K562 (cell line): ENCODE results near the gene GALNT15. TPM values are rescaled to one million over a fixed set of nuclear protein-coding genes. Genes with fewer than 3 reads are reported as not detected.

Source experiments
- ATF7 ChIP-seq: fragments of 450-650 bp; IDR thresholded peaks from 2 replicates; pipeline ENCODE4 v1.7.1; 2014; ENCODE audit warnings: mild to moderate bottlenecking, moderate library complexity
- BACH1 ChIP-seq: fragments of 200-800 bp; sonication (Bioruptor generic); IDR thresholded peaks from 2 replicates; pipeline ENCODE4 v1.6.1; 2016; ENCODE audit warnings: missing genetic modification characterization, missing compliant biosample characterization
- BCOR ChIP-seq: fragments of 450-650 bp; IDR thresholded peaks from 2 replicates; pipeline ENCODE4 v1.6.1; 2016
- BRF2 ChIP-seq: IDR thresholded peaks from 3 replicates; pipeline ENCODE4 v1.6.1; 2011; ENCODE audit warnings: borderline replicate concordance, mild to moderate bottlenecking; ENCODE audit not compliant: insufficient read length, insufficient read depth
- C11orf30 ChIP-seq: fragments of 450-650 bp; IDR thresholded peaks from 2 replicates; pipeline ENCODE4 v1.6.1; 2016; ENCODE audit warnings: low read depth, mild to moderate bottlenecking
- ELF2 ChIP-seq: fragments of 250-450 bp; sonication (Bioruptor Pico); IDR thresholded peaks from 2 replicates; pipeline ENCODE4 v1.5.0; 2021; ENCODE audit warnings: mild to moderate bottlenecking
- ETS2 ChIP-seq: IDR thresholded peaks from 2 replicates; pipeline ENCODE4 v1.6.1; 2016; ENCODE audit warnings: borderline replicate concordance, missing genetic modification characterization, mild to moderate bottlenecking, moderate library complexity, missing compliant biosample characterization; ENCODE audit not compliant: poor library complexity, severe bottlenecking
- FOXM1 ChIP-seq, 2 experiments: fragments of 450-650 bp in 1 of 2; sonication (generic) in 1 of 2; formaldehyde crosslinking in 1 of 2; IDR thresholded peaks; 2 replicates each; pipeline versions ENCODE4 v1.6.1 to v1.9.0; 2017 to 2022; ENCODE audit warnings: low read depth in 2 of 2, mild to moderate bottlenecking in 2 of 2, missing genetic modification reagents in 1 of 2, moderate library complexity in 1 of 2
- FUS ChIP-seq: fragments of 200-400 bp; formaldehyde crosslinking; optimal IDR thresholded peaks from 2 replicates; pipeline ENCODE3; 2017; ENCODE audit warnings: low read depth, low read length
- HNRNPL ChIP-seq: fragments of 200-400 bp; formaldehyde crosslinking; IDR thresholded peaks from 2 replicates; pipeline ENCODE4 v1.6.1; 2017; ENCODE audit warnings: low read depth, mild to moderate bottlenecking, low read length
- NFE2L1 ChIP-seq: fragments of 450-650 bp; IDR thresholded peaks from 2 replicates; pipeline ENCODE4 v1.6.1; 2016; ENCODE audit warnings: missing genetic modification characterization, low read depth, mild to moderate bottlenecking, missing compliant biosample characterization, moderate library complexity, borderline replicate concordance
- NR1H2 ChIP-seq: sonication (generic); formaldehyde crosslinking; IDR thresholded peaks from 2 replicates; pipeline ENCODE4 v1.4.0; 2020; ENCODE audit warnings: mild to moderate bottlenecking, missing genetic modification reagents
- PATZ1 ChIP-seq: fragments of 250-450 bp; sonication (Bioruptor Pico); IDR thresholded peaks from 2 replicates; pipeline ENCODE4 v1.5.0; 2020; ENCODE audit warnings: mild to moderate bottlenecking, borderline replicate concordance
- RBFOX2 ChIP-seq: fragments of 200-400 bp; formaldehyde crosslinking; IDR thresholded peaks from 2 replicates; pipeline ENCODE4 v1.6.1; 2017; ENCODE audit warnings: low read depth, mild to moderate bottlenecking, low read length, moderate library complexity
- RBM22 ChIP-seq: fragments of 200-400 bp; formaldehyde crosslinking; IDR thresholded peaks from 2 replicates; pipeline ENCODE4 v1.6.1; 2018; ENCODE audit warnings: low read length, low read depth; ENCODE audit not compliant: poor library complexity, severe bottlenecking
- SMAD4 ChIP-seq: fragments of 250-450 bp; sonication (Bioruptor Pico); conservative IDR thresholded peaks from 2 replicates; pipeline ENCODE4 v1.8.0; 2021; ENCODE audit warnings: inconsistent platforms, mild to moderate bottlenecking, moderate library complexity
- STAT5B ChIP-seq: fragments of 250-450 bp; sonication (Bioruptor Pico); IDR thresholded peaks from 2 replicates; pipeline ENCODE4 v1.8.0; 2021; ENCODE audit warnings: mild to moderate bottlenecking, inconsistent platforms
- TARDBP ChIP-seq: fragments of 450-650 bp; IDR thresholded peaks from 2 replicates; pipeline ENCODE4 v1.6.1; 2016
- TCF3 ChIP-seq: sonication (generic); formaldehyde crosslinking; IDR thresholded peaks from 2 replicates; pipeline ENCODE4 v1.4.0; 2020; ENCODE audit warnings: mild to moderate bottlenecking, missing genetic modification reagents
- TCF7L2 ChIP-seq: fragments of 150-350 bp; IDR thresholded peaks from 2 replicates; pipeline ENCODE4 v1.6.1; 2016; ENCODE audit warnings: low read depth, mild to moderate bottlenecking, low read length, moderate library complexity
- THAP7 ChIP-seq: fragments of 250-450 bp; sonication (Bioruptor Pico); IDR thresholded peaks from 2 replicates; pipeline ENCODE4 v1.5.0; 2021
- ZFX ChIP-seq: sonication (generic); formaldehyde crosslinking; IDR thresholded peaks from 2 replicates; pipeline ENCODE4 v1.8.0; 2022; ENCODE audit warnings: mild to moderate bottlenecking, missing genetic modification reagents, moderate library complexity
- ZNF146 ChIP-seq: IDR thresholded peaks from one replicate; pipeline ENCODE4 v1.6.1; 2018; ENCODE audit warnings: missing compliant biosample characterization; ENCODE audit not compliant: unreplicated experiment
- ZNF232 ChIP-seq: sonication (generic); formaldehyde crosslinking; IDR thresholded peaks from 2 replicates; pipeline ENCODE4 v1.8.0; 2022; ENCODE audit warnings: mild to moderate bottlenecking, missing genetic modification reagents
- ZNF76 ChIP-seq: fragments of 250-450 bp; sonication (Bioruptor Pico); IDR thresholded peaks from 2 replicates; pipeline ENCODE4 v1.4.0; 2020; ENCODE audit warnings: mild to moderate bottlenecking, moderate library complexity, borderline replicate concordance
- ZNF766 ChIP-seq: fragments of 200-800 bp; sonication (Bioruptor generic); conservative IDR thresholded peaks from 2 replicates; pipeline ENCODE4 v1.6.1; 2016; ENCODE audit warnings: missing genetic modification characterization, missing compliant biosample characterization
- polyA plus RNA-seq, 8 experiments: library from polyadenylated mRNA; depleted of rRNA in 4 of 8; stranded (reverse) in 5 of 8; unstranded in 3 of 8; fragments of >200 nt; fragmentation: Nextera tagmentation in 2 of 8; fragmentation: Illumina TruSeq in 1 of 8; extraction: Ambion mirVana in 2 of 8; extraction: Trizol in 1 of 8; gene quantifications; 2 replicates each; pipeline versions ENCODE4 v1.2.1 to v1.2.3, GENCODE V29; 2011 to 2014; ENCODE audit warnings: inconsistent platforms in 1 of 8, missing spikeins in 1 of 8
- total RNA-seq, 7 experiments: library from RNA; depleted of rRNA in 6 of 7; stranded (reverse); fragments of >200 nt in 6 of 7; fragmentation: Illumina TruSeq in 2 of 7; extraction: Trizol in 2 of 7; gene quantifications; 2 replicates each; pipeline versions ENCODE4 v1.2.1 to v1.2.3, GENCODE V29; 2011 to 2021; ENCODE audit warnings: low replicate concordance in 1 of 7

Gene GALNT15
- total and polyA plus RNA-seq, 9 of the 15 experiments (the other 6 are each of a cell fraction or from before 2014, with no cell fraction given), result not detected

GRCh38 chr3:16264708-16265454 is 90.4 kb downstream of the GALNT15 start, which contains the start of the genes DPH3 and OXNAD1 (continued):
- no peak for TF ChIP-seq ETS2 (tag)
- TF ChIP-seq TCF7L2, result peak; percentile 40; the same call in 1 of the 2 replicates
- peak; percentile 47; the same call in 1 of the 2 replicates for TF ChIP-seq ZNF76 (CRISPR knock-in tag)
- peak; percentile 97 for TF ChIP-seq ATF7
- no peak for TF ChIP-seq FUS
- no peak for TF ChIP-seq ZNF766
- TF ChIP-seq NR1H2, result no peak
- TF ChIP-seq ZFX, result peak; percentile 43; the same call in 1 of the 2 replicates
- TF ChIP-seq TARDBP, result no peak
- TF ChIP-seq PATZ1 (CRISPR knock-in tag), result no peak
- TF ChIP-seq STAT5B (CRISPR knock-in tag), result no peak
- no peak for TF ChIP-seq BRF2
- peak; percentile 97 for TF ChIP-seq RBFOX2
- peak; percentile 76 for TF ChIP-seq RBM22
- no peak for TF ChIP-seq FOXM1 (IDR thresholded peaks at IDR 0.05; ENCODE audit: low read depth)
- TF ChIP-seq FOXM1 (CRISPR knock-in tag; IDR thresholded peaks at IDR 0.05; ENCODE audit: low read depth), result 0 out of 2 replicates have a peak, but pooled peaks have one; percentile 54
- peak; percentile 99 for TF ChIP-seq ELF2 (CRISPR knock-in tag)
- no peak for TF ChIP-seq NFE2L1
- no peak for TF ChIP-seq THAP7 (CRISPR knock-in tag)
- no peak for TF ChIP-seq ZNF146 (CRISPR knock-in tag)
- TF ChIP-seq BACH1 (tag), result no peak; the same call in 1 of the 2 replicates
- TF ChIP-seq HNRNPL, result no peak
- TF ChIP-seq BCOR, result no peak
- no peak for TF ChIP-seq ZNF232
- no peak for TF ChIP-seq TCF3
- peak; percentile 99 for TF ChIP-seq C11orf30
- peak; percentile 52; the same call in 1 of the 2 replicates for TF ChIP-seq SMAD4 (CRISPR knock-in tag)
